GM23338 (cell line): Measurements from ENCODE around the gene MYCL. TPM values are rescaled to one million over a fixed set of nuclear protein-coding genes. Genes with fewer than 3 reads are reported as not detected.

Source experiments
- ATAC-seq: fragments of 200-7000 bp; cut with Tn5 transposase; 3 replicates; pipeline ENCODE4 v1.9.1; 2020
- DNase-seq: peaks from one replicate; pipeline ENCODE4 v3.0.0-alpha.2; 2015; ENCODE audit warnings: low spot score
- H2AFZ ChIP-seq: fragments of 200-600 bp; sonication (generic); 2 replicates; pipeline ENCODE4 v1.8.0; 2016; ENCODE audit warnings: antibody characterized with exemption, mild to moderate bottlenecking, moderate library complexity
- H3F3A ChIP-seq: fragments of 200-600 bp; sonication (generic); replicated peaks from 2 replicates; pipeline ENCODE4 v1.8.0; 2017; ENCODE audit warnings: antibody characterized with exemption, mixed run types, low read depth
- H3K27ac ChIP-seq: fragments of 200-600 bp; sonication (generic); 2 replicates; pipeline ENCODE4 v1.6.1; 2016; ENCODE audit warnings: low read depth
- H3K27me3 ChIP-seq: fragments of 200-600 bp; sonication (generic); 2 replicates; pipeline ENCODE4 v1.8.0; 2016; ENCODE audit warnings: mild to moderate bottlenecking, mixed run types, moderate library complexity; ENCODE audit not compliant: insufficient read depth
- H3K36me3 ChIP-seq: fragments of 200-600 bp; sonication (generic); 2 replicates; pipeline ENCODE4 v1.8.0; 2016; ENCODE audit warnings: mild to moderate bottlenecking; ENCODE audit not compliant: insufficient read depth
- H3K4me1 ChIP-seq: fragments of 200-600 bp; sonication (generic); 2 replicates; pipeline ENCODE4 v1.8.0; 2016; ENCODE audit warnings: mild to moderate bottlenecking, moderate library complexity; ENCODE audit not compliant: insufficient read depth
- H3K4me2 ChIP-seq: fragments of 200-600 bp; sonication (generic); 2 replicates; pipeline ENCODE4 v1.7.1; 2017; ENCODE audit warnings: mixed run types
- H3K4me3 ChIP-seq: fragments of 200-600 bp; sonication (generic); 2 replicates; pipeline ENCODE4 v1.6.1; 2016; ENCODE audit warnings: mixed run types
- H3K79me2 ChIP-seq: fragments of 200-600 bp; sonication (generic); replicated peaks from 2 replicates; pipeline ENCODE4 v1.8.0; 2017; ENCODE audit warnings: mild to moderate bottlenecking; ENCODE audit not compliant: insufficient read depth
- H3K9me2 ChIP-seq: fragments of 200-600 bp; sonication (generic); 2 replicates; pipeline ENCODE4 v1.8.0; 2017; ENCODE audit not compliant: insufficient read depth
- H4K20me1 ChIP-seq: fragments of 200-600 bp; sonication (generic); replicated peaks from 2 replicates; pipeline ENCODE4 v1.8.0; 2017; ENCODE audit warnings: mild to moderate bottlenecking; ENCODE audit not compliant: insufficient read depth
- H3K27ac Mint-ChIP-seq: 2 replicates; pipeline ENCODE4 v1.8.0; 2020; ENCODE audit warnings: inconsistent platforms, mild to moderate bottlenecking, moderate library complexity, mixed read lengths
- H3K27me3 Mint-ChIP-seq: 3 replicates; pipeline ENCODE4 v1.8.0; 2022; ENCODE audit warnings: low read depth, mild to moderate bottlenecking, moderate library complexity, mixed read lengths, inconsistent platforms; ENCODE audit not compliant: insufficient read depth, poor library complexity
- H3K36me3 Mint-ChIP-seq: 3 replicates; pipeline ENCODE4 v1.8.0; 2021; ENCODE audit warnings: low read depth, mild to moderate bottlenecking, inconsistent platforms, moderate library complexity, mixed read lengths
- H3K4me1 Mint-ChIP-seq: 3 replicates; pipeline ENCODE4 v1.8.0; 2020; ENCODE audit warnings: mild to moderate bottlenecking, inconsistent platforms, mixed read lengths
- H3K4me3 Mint-ChIP-seq: 3 replicates; pipeline ENCODE4 v1.8.0; 2021; ENCODE audit warnings: moderate library complexity, mild to moderate bottlenecking, inconsistent platforms, mixed read lengths
- H3K9me3 Mint-ChIP-seq: 3 replicates; pipeline ENCODE4 v1.8.0; 2020; ENCODE audit warnings: moderate library complexity, mild to moderate bottlenecking, inconsistent platforms, mixed read lengths
- CREB1 ChIP-seq: fragments of 250-450 bp; sonication (Bioruptor Pico); IDR thresholded peaks from 2 replicates; pipeline ENCODE4 v1.5.0; 2020; ENCODE audit warnings: low read depth, mild to moderate bottlenecking, moderate library complexity
- CTCF ChIP-seq, 2 experiments: fragments of 200-600 bp in 1 of 2; sonication (generic) in 1 of 2; conservative IDR thresholded peaks; 2 replicates each; pipeline versions ENCODE4 v1.5.1 to v1.6.1; 2016 to 2017; ENCODE audit warnings: antibody characterized with exemption in 2 of 2, low read depth in 2 of 2, mild to moderate bottlenecking in 2 of 2, moderate library complexity in 1 of 2
- ETS1 ChIP-seq: IDR thresholded peaks from 2 replicates; pipeline ENCODE4 v1.6.1; 2016; ENCODE audit warnings: antibody characterized with exemption
- EZH2 ChIP-seq: fragments of 200-600 bp; sonication (generic); IDR thresholded peaks from one replicate; pipeline ENCODE4 v1.8.0; 2017; ENCODE audit warnings: antibody characterized with exemption, mild to moderate bottlenecking, low read depth; ENCODE audit not compliant: unreplicated experiment
- EZH2phosphoT487 ChIP-seq: fragments of 200-600 bp; sonication (generic); IDR thresholded peaks from one replicate; pipeline ENCODE4 v1.8.1; 2018; ENCODE audit warnings: antibody characterized with exemption; ENCODE audit not compliant: unreplicated experiment
- JUNB ChIP-seq: IDR thresholded peaks from one replicate; pipeline ENCODE4 v1.6.1; 2016; ENCODE audit warnings: antibody characterized with exemption; ENCODE audit not compliant: unreplicated experiment
- NANOG ChIP-seq: IDR thresholded peaks from 2 replicates; pipeline ENCODE4 v1.6.1; 2016; ENCODE audit warnings: antibody characterized with exemption, borderline replicate concordance
- POLR2AphosphoS5 ChIP-seq: IDR thresholded peaks from 2 replicates; pipeline ENCODE4 v1.6.1; 2016; ENCODE audit warnings: antibody characterized with exemption, low read depth
- STAT1 ChIP-seq: IDR thresholded peaks from one replicate; pipeline ENCODE4 v1.6.1; 2016; ENCODE audit warnings: antibody characterized with exemption; ENCODE audit not compliant: unreplicated experiment
- ZNF114 ChIP-seq: fragments of 250-450 bp; sonication (Bioruptor Pico); IDR thresholded peaks from 2 replicates; pipeline ENCODE4 v1.5.0; 2020; ENCODE audit warnings: mild to moderate bottlenecking, moderate library complexity
- ZNF331 ChIP-seq: fragments of 250-450 bp; sonication (Bioruptor Pico); IDR thresholded peaks from 2 replicates; pipeline ENCODE4 v1.5.0; 2020; ENCODE audit warnings: low read depth, mild to moderate bottlenecking, moderate library complexity
- polyA plus RNA-seq: library from polyadenylated mRNA; unstranded; fragments of >200 nt; fragmentation: Nextera tagmentation; extraction: Ambion mirVana; gene quantifications from 2 replicates; pipeline ENCODE4 v1.2.1, GENCODE V29; 2016
- total RNA-seq: library from RNA; depleted of rRNA; stranded (reverse); fragments of >200 nt; shearing (Covaris generic); gene quantifications from 2 replicates; pipeline ENCODE4 v1.2.3, GENCODE V29; 2014
- TF ChIP-seq, protein P1 (sequence below): fragments of 250-450 bp; sonication (Bioruptor Pico); IDR thresholded peaks from 2 replicates; pipeline ENCODE4 v1.5.0; 2020; ENCODE audit warnings: mild to moderate bottlenecking, moderate library complexity
- TF ChIP-seq, protein P2 (sequence below): IDR thresholded peaks from one replicate; pipeline ENCODE4 v1.6.1; 2018; ENCODE audit warnings: antibody characterized with exemption; ENCODE audit not compliant: unreplicated experiment

MYCL gene
- total and polyA plus RNA-seq, 2 experiments from 2014 or later, result 8.2 to 41.1 TPM

DNA sequence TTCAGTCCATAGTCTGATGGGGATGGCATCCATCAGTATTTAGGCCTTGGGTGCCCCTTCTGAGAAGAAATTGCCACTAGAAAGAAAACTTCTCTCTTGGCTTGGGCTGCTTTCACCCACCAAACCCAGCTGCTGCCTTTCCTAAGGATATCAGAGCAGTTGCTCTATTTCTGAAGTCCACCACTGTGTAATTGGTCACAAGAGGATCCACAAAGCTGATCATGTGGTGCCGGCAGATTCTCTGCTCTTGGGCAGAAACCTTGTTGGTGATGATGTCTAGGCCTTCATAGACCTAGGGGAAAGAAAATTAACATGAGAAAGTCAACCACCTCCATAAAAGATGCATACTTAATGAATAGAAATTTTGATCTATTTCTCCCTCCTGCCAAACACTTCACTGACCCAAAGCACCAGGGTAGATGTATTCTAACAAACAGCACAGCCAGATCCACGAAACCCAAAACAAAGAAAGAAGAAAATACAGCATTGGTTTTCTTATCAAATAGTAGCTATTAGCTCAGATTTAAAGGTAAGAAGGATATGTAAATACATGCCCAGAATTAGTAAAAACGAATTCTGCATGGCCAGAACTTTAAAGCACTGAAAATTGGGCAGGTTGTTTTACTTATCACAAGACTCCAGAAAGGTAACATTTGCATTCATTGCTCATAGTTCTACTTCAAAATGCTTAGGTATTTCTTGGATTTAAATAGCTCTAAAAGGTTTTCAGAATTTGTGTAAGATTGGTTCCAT is 44.4 kb downstream of the MYCL start:
- no peak for TF ChIP-seq ETS1
- TF ChIP-seq POLR2AphosphoS5, result no peak
- no peak for TF ChIP-seq STAT1
- no peak for TF ChIP-seq EZH2
- TF ChIP-seq CTCF (conservative IDR thresholded peaks at IDR 0.05; ENCODE audit: low read depth in 2 of 2), result no peak
- no peak for TF ChIP-seq ZNF114 (CRISPR knock-in tag)
- TF ChIP-seq NANOG, result no peak
- TF ChIP-seq, protein P1, sequence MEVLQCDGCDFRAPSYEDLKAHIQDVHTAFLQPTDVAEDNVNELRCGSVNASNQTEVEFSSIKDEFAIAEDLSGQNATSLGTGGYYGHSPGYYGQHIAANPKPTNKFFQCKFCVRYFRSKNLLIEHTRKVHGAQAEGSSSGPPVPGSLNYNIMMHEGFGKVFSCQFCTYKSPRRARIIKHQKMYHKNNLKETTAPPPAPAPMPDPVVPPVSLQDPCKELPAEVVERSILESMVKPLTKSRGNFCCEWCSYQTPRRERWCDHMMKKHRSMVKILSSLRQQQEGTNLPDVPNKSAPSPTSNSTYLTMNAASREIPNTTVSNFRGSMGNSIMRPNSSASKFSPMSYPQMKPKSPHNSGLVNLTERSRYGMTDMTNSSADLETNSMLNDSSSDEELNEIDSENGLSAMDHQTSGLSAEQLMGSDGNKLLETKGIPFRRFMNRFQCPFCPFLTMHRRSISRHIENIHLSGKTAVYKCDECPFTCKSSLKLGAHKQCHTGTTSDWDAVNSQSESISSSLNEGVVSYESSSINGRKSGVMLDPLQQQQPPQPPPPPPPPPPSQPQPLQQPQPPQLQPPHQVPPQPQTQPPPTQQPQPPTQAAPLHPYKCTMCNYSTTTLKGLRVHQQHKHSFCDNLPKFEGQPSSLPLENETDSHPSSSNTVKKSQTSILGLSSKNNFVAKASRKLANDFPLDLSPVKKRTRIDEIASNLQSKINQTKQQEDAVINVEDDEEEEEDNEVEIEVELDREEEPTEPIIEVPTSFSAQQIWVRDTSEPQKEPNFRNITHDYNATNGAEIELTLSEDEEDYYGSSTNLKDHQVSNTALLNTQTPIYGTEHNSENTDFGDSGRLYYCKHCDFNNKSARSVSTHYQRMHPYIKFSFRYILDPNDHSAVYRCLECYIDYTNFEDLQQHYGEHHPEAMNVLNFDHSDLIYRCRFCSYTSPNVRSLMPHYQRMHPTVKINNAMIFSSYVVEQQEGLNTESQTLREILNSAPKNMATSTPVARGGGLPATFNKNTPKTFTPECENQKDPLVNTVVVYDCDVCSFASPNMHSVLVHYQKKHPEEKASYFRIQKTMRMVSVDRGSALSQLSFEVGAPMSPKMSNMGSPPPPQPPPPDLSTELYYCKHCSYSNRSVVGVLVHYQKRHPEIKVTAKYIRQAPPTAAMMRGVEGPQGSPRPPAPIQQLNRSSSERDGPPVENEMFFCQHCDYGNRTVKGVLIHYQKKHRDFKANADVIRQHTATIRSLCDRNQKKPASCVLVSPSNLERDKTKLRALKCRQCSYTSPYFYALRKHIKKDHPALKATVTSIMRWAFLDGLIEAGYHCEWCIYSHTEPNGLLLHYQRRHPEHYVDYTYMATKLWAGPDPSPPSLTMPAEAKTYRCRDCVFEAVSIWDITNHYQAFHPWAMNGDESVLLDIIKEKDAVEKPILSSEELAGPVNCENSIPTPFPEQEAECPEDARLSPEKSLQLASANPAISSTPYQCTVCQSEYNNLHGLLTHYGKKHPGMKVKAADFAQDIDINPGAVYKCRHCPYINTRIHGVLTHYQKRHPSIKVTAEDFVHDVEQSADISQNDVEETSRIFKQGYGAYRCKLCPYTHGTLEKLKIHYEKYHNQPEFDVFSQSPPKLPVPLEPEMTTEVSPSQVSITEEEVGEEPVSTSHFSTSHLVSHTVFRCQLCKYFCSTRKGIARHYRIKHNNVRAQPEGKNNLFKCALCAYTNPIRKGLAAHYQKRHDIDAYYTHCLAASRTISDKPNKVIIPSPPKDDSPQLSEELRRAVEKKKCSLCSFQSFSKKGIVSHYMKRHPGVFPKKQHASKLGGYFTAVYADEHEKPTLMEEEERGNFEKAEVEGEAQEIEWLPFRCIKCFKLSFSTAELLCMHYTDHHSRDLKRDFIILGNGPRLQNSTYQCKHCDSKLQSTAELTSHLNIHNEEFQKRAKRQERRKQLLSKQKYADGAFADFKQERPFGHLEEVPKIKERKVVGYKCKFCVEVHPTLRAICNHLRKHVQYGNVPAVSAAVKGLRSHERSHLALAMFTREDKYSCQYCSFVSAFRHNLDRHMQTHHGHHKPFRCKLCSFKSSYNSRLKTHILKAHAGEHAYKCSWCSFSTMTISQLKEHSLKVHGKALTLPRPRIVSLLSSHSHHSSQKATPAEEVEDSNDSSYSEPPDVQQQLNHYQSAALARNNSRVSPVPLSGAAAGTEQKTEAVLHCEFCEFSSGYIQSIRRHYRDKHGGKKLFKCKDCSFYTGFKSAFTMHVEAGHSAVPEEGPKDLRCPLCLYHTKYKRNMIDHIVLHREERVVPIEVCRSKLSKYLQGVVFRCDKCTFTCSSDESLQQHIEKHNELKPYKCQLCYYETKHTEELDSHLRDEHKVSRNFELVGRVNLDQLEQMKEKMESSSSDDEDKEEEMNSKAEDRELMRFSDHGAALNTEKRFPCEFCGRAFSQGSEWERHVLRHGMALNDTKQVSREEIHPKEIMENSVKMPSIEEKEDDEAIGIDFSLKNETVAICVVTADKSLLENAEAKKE, result no peak
- TF ChIP-seq, protein P2, sequence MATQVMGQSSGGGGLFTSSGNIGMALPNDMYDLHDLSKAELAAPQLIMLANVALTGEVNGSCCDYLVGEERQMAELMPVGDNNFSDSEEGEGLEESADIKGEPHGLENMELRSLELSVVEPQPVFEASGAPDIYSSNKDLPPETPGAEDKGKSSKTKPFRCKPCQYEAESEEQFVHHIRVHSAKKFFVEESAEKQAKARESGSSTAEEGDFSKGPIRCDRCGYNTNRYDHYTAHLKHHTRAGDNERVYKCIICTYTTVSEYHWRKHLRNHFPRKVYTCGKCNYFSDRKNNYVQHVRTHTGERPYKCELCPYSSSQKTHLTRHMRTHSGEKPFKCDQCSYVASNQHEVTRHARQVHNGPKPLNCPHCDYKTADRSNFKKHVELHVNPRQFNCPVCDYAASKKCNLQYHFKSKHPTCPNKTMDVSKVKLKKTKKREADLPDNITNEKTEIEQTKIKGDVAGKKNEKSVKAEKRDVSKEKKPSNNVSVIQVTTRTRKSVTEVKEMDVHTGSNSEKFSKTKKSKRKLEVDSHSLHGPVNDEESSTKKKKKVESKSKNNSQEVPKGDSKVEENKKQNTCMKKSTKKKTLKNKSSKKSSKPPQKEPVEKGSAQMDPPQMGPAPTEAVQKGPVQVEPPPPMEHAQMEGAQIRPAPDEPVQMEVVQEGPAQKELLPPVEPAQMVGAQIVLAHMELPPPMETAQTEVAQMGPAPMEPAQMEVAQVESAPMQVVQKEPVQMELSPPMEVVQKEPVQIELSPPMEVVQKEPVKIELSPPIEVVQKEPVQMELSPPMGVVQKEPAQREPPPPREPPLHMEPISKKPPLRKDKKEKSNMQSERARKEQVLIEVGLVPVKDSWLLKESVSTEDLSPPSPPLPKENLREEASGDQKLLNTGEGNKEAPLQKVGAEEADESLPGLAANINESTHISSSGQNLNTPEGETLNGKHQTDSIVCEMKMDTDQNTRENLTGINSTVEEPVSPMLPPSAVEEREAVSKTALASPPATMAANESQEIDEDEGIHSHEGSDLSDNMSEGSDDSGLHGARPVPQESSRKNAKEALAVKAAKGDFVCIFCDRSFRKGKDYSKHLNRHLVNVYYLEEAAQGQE, result no peak
- TF ChIP-seq CREB1 (CRISPR knock-in tag), result no peak
- TF ChIP-seq EZH2phosphoT487, result no peak
- no peak for TF ChIP-seq JUNB
- no peak for TF ChIP-seq ZNF331 (CRISPR knock-in tag)
- Histone ChIP-seq H3K79me2 (peaks cover 88% of the 10 kb centered on the region), H3K4me1 (peaks cover 11% of the 10 kb centered on the region), H3K27me3 (no peaks in the 10 kb centered on the region), H2AFZ (no peak overlapping the region), H3K4me3 (no peak overlapping the region), H3K27ac (peak overlapping the region; percentile 42; the same call in 1 of the 2 replicates), H3K36me3 (peaks cover 5% of the 10 kb centered on the region; the same call in 1 of the 2 replicates), H4K20me1 (peaks cover 41% of the 10 kb centered on the region), H3K9me2 (no peaks in the 10 kb centered on the region), H3F3A (no peaks in the 10 kb centered on the region), H3K4me2 (no peak overlapping the region)
- Mint-ChIP-seq H3K9me3 (no peaks in the 10 kb centered on the region), H3K27ac (0 out of 2 replicates have a peak overlapping the region, but pooled peaks have one; percentile 25), H3K36me3 (peaks cover 24% of the 10 kb centered on the region), H3K4me3 (no peak overlapping the region), H3K27me3 (no peaks in the 10 kb centered on the region), H3K4me1 (peaks cover 11% of the 10 kb centered on the region)
- no peak for DNase-seq
- ATAC-seq, result no peak; the same call in 2 of the 3 replicates
